Duodenal mucosa (tissue), 2 donors: ENCODE measurements around the gene C12orf42.

Experiments
- H3K27ac ChIP-seq: one replicate; pipeline ENCODE4 v1.7.0; 2013; ENCODE audit warnings: low read depth, low read length
- H3K27me3 ChIP-seq, 2 donors: one replicate each; pipeline ENCODE4 v1.7.0; 2013; ENCODE audit warnings: low read length in 2 of 2, control low read depth in 1 of 2; ENCODE audit not compliant: insufficient read depth in 2 of 2, control insufficient read depth in 1 of 2
- H3K36me3 ChIP-seq, 2 donors: one replicate each; pipeline ENCODE4 v1.7.0; 2013; ENCODE audit warnings: low read length in 2 of 2, control low read depth in 1 of 2; ENCODE audit not compliant: insufficient read depth in 2 of 2, control insufficient read depth in 1 of 2
- H3K4me1 ChIP-seq, 2 donors: one replicate each; pipeline ENCODE4 v1.7.0; 2013; ENCODE audit warnings: low read length in 2 of 2, control low read depth in 1 of 2; ENCODE audit not compliant: insufficient read depth in 2 of 2, control insufficient read depth in 1 of 2
- H3K4me3 ChIP-seq, 2 donors: one replicate each; pipeline ENCODE4 v1.7.0; 2013; ENCODE audit warnings: low read length in 2 of 2, low read depth in 1 of 2
- H3K9ac ChIP-seq, 2 donors: one replicate each; pipeline ENCODE4 v1.7.0; 2013; ENCODE audit warnings: low read length in 2 of 2, low read depth in 1 of 2
- H3K9me3 ChIP-seq, 2 donors: one replicate each; pipeline ENCODE4 v1.7.0; 2013; ENCODE audit warnings: low read length in 2 of 2, control low read depth in 1 of 2; ENCODE audit not compliant: control insufficient read depth in 1 of 2

Gene C12orf42

DNA sequence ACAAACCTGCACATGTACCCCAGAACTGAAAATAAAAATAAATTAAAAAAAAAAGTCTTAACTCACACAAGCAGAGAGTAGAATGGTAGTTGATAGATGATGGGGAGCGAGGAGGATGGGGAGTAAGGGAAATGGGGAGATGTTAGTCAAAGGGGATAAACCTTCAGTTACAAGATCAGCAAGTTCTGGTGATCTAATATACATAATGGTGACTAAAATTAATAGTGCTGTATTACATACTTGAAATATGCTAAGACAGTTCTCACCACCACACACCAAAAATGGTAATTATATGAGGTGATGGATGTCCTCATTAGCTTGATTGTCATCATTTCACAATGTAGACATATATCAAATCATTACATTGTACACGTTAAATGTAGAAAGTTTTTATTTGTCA lies 3.2 kb upstream of the C12orf42 start:
- Histone ChIP-seq H3K4me1 (no peaks in the 10 kb centered on the region), H3K4me3 (no peak overlapping the region), H3K27ac (no peak overlapping the region), H3K27me3 (peaks cover 7 to 23% of the 10 kb centered on the region in 2 donors), H3K9me3 (no peaks in the 10 kb centered on the region), H3K9ac (no peak overlapping the region), H3K36me3 (no peaks in the 10 kb centered on the region)

DNA sequence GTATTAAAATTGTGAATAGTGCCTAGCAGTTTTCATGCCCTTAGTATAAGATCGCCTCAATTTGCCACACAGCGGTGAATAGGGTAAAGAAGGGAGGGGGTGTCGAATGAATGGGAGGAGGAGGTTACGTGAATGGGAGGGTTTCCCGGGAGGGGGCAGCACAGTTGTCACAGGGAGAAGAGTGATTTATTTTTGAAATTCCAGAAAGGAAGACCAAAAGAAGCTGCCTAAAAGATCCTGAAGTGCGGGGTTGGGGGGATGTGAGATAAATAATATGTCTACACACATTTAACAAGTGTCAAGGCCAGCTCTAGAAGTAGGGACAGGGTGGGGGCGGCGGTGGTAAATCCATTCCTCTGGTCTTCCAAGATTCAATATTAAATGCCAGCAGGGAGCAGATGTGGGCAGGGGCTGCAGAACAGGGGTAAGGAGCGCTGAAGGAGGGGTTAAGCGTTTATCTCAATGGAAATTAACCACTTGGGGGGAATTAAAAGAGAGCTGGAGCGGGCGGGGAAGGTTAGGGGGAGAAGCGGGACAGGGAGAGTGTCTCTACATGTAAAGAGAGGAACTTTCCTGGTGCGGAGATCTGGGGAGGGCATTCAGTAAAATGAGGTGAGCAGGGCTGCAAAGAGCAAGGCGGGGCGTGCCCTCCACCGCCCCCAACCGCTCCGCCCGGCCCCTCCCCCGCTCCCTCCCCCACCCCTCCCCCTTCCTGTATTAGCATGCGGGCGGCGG lies 867 bp downstream of the C12orf42 start:
- Histone ChIP-seq H3K36me3 (no peaks in the 10 kb centered on the region), H3K4me3 (no peak overlapping the region), H3K27me3 (peaks cover 7 to 25% of the 10 kb centered on the region in 2 donors), H3K4me1 (no peaks in the 10 kb centered on the region), H3K9me3 (no peaks in the 10 kb centered on the region), H3K9ac (no peak overlapping the region), H3K27ac (no peak overlapping the region)

DNA sequence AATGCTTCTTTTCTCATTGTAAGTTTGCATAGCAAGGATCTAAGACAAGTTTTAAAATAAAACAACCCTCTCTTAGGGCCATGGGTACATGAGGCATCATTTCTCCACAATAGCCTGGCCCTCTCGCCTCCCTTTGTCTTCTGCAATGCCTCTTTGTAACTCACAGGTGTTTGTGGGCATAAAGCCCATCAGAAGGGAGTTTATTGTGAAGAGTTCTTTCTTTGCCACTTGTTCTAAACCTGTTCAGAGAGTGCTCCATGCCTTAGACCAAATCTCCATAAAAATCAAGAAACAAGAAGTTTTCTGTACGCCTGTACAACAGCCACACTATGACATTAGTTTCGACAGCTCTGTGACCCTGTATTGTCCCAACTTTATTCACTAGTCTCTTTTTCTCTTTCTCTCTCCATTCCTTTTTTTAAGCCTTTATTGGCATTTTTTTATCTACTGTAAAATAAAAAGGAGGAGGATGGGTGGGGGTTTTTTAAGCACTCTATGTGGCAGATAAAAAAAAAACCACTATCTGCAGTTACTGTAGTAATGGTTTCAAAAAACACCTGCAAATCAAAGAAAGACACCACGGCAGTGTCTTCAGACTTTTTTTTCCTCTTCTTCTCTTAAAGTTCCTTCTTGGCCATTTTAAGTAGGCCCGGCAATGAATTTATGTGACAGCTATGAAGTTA lies 1.6 kb downstream of the C12orf42 start:
- Histone ChIP-seq H3K9ac (no peak overlapping the region), H3K4me1 (no peaks in the 10 kb centered on the region), H3K36me3 (no peaks in the 10 kb centered on the region), H3K27ac (no peak overlapping the region), H3K4me3 (no peak overlapping the region), H3K27me3 (peaks cover 7 to 25% of the 10 kb centered on the region in 2 donors), H3K9me3 (no peaks in the 10 kb centered on the region)

DNA sequence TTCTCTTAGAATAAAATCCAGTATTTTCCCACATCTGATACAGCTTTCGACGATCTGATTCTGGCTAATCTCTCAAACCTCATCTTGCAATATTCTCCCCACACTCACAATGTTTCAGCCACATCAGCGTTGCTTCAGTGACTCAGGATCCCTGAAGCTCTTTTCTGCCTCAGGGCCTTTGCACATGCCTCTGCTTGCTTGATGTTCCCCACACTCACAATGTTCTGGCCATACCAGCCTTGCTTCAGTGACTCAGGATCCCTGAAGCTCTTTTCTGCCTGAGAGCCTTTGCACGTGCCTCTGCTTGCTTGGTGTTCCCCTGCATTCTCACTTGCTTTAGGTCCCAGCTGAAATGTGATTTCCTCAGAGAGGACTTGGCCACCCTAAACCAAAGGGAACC lies 2.6 kb downstream of the C12orf42 start:
- Histone ChIP-seq H3K9ac (no peak overlapping the region), H3K9me3 (no peaks in the 10 kb centered on the region), H3K27me3 (peaks cover 7 to 25% of the 10 kb centered on the region in 2 donors), H3K27ac (no peak overlapping the region), H3K4me1 (no peaks in the 10 kb centered on the region), H3K36me3 (no peaks in the 10 kb centered on the region), H3K4me3 (no peak overlapping the region)

DNA sequence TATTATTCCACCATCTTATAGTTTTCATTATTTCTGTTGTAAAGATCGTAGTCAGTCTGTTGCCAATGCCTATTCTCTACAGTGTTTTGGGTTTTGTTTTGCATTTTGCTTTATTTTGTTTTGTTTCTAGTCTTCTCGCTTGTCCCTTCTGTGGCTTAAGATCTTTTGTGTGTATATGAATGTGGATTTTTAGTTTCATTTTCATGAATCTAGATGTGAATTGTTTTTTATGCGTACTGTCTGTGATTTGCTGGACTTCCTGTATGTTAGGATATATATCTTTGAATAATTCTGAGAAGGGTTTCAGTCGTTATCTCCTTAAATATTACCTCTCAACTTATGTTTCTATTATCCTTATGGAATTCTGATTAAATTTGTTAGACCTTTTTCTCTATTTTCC lies 13.4 kb downstream of the C12orf42 start:
- no peaks in the 10 kb centered on the region for H3K36me3 ChIP-seq
- H3K4me1 ChIP-seq, result no peaks in the 10 kb centered on the region
- H3K9ac ChIP-seq, result no peak overlapping the region
- H3K4me3 ChIP-seq, result no peak overlapping the region
- H3K27ac ChIP-seq, result no peak overlapping the region
- no peaks in the 10 kb centered on the region for H3K9me3 ChIP-seq
- no peaks in the 10 kb centered on the region for H3K27me3 ChIP-seq

DNA sequence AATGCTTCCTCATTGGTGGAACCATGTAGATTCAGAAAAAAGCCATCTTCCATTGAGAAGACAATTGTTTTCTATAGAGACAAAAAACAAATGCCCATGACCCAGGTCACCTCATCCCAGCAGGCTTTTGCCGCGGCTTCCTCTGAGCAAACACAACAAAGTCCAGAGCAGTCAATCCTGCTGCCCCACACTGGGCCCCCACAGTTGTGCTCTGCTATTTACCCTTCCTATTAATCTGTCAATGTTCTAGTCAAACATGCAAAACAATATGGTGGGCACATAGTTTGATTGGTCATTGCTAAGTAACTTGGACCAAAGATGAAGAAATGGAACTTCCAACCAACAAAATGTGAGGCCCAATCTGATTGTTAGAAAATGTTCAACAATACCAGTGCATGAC lies 20.7 kb downstream of the C12orf42 start:
- Histone ChIP-seq H3K4me1 (no peaks in the 10 kb centered on the region), H3K36me3 (no peaks in the 10 kb centered on the region), H3K9ac (no peak overlapping the region), H3K27me3 (no peaks in the 10 kb centered on the region), H3K9me3 (no peaks in the 10 kb centered on the region), H3K4me3 (no peak overlapping the region), H3K27ac (no peak overlapping the region)

DNA sequence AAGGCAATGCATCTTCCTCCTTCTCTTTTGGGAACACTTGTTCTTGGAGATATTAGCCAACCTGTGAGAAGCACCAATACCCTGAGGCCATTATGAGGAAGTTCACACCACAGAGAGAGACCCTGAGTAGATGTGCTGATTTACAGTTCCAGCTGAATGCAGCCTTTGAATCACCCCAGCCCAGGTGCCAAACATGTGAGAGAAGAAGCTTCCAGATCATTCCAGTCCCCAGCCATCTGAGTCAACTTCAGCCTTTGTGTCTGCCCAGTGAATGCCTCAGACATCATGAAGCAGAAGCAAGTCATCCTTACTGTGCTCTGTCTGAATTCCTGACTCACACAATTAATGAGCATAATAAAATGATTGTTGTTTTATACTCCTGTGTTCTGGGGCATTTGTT lies 25.1 kb downstream of the C12orf42 start:
- no peak overlapping the region for H3K4me3 ChIP-seq
- no peaks in the 10 kb centered on the region for H3K27me3 ChIP-seq
- H3K9me3 ChIP-seq, result no peaks in the 10 kb centered on the region
- no peaks in the 10 kb centered on the region for H3K36me3 ChIP-seq
- no peaks in the 10 kb centered on the region for H3K4me1 ChIP-seq
- no peak overlapping the region for H3K27ac ChIP-seq
- H3K9ac ChIP-seq, result no peak overlapping the region

DNA sequence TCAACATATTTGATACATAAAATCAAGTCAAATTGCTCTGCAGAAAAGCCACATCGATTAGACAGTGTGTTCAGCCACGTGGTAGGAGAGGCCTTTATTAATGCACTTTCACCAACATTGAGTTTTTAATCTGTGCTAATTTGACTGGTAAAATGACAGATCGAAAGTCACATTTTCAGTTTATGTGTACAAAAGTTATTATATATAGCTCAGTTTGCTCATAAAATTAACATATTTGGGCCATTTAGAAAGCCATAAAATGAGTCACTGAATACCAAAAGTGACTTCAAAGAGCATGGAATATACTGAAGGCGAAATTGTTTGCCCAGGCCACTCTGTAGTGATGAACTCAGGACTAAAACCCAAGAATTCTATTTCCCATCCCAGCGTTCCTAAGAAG lies 26.0 kb downstream of the C12orf42 start:
- no peaks in the 10 kb centered on the region for H3K36me3 ChIP-seq
- no peak overlapping the region for H3K9ac ChIP-seq
- no peak overlapping the region for H3K4me3 ChIP-seq
- no peaks in the 10 kb centered on the region for H3K27me3 ChIP-seq
- H3K4me1 ChIP-seq, result no peaks in the 10 kb centered on the region
- H3K9me3 ChIP-seq, result no peaks in the 10 kb centered on the region
- no peak overlapping the region for H3K27ac ChIP-seq

DNA sequence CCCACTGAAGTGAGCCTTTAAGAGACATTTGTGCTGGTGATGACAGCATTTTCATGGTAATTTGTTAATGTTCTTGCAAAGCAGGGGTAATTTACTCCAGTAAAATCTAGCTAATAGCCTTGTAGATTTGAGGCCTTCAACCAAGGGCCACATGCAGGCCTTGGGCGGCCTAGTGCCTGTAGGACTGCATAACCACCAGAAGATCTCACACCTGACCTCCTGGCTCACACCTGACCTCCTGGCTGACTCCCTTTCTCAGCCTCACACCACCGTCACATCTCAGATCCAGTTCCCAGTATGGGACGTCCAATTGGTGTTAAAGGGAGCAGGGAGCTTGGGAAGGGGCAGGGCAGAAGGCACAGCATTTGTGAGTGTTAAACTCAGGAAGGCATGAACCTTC lies 26.9 kb downstream of the C12orf42 start:
- H3K4me3 ChIP-seq, result no peak overlapping the region
- H3K36me3 ChIP-seq, result no peaks in the 10 kb centered on the region
- no peaks in the 10 kb centered on the region for H3K27me3 ChIP-seq
- H3K27ac ChIP-seq, result no peak overlapping the region
- no peak overlapping the region for H3K9ac ChIP-seq
- no peaks in the 10 kb centered on the region for H3K4me1 ChIP-seq
- no peaks in the 10 kb centered on the region for H3K9me3 ChIP-seq

DNA sequence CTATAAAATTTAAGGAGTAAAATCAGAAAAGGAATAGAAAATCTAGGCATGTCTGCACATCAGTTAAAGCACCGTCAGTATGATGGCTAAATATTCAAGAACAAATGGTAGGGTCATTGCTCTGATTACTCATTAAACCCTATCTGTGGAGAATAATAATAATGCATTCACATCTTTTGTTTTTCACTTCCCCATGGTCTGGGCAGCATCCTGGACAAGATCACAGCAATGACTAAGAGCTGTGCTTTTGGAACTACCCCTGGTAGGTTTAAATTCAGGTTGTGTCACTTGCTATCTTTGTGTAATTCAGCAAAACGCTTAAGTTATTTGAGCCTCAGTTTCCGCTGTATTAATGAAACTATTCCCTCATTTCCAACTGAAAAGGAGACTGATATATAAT lies 33.1 kb downstream of the C12orf42 start:
- Histone ChIP-seq H3K9me3 (no peaks in the 10 kb centered on the region), H3K4me3 (no peak overlapping the region), H3K9ac (no peak overlapping the region), H3K27me3 (no peaks in the 10 kb centered on the region), H3K27ac (no peak overlapping the region), H3K36me3 (no peaks in the 10 kb centered on the region), H3K4me1 (no peaks in the 10 kb centered on the region)
